ENCODE data around the gene MACROD2. TPM values are rescaled to one million over a fixed set of nuclear protein-coding genes. Genes with fewer than 3 reads are reported as not detected.

MACROD2 gene
- total and polyA plus RNA-seq, 2 of the 4 experiments (the other 2 are of a cell fraction) = not detected

DNA sequence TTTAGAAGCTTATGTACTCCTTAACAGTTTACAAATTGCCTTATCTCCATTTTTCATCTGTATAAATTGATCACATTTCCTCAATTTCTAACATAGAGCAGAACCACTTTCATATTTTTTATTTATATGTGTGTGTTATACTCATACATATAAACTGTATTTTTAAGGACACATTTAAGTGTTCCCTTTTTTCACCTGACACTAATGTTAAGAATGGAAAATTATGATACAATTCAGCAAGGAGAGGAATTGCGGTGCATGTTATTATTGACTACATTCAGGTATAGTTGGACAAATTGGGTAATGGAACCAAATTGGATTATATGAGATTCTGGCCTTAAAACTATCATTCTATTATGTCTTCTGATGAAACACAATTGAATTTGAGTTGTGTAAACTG lies 821.2 kb downstream of the MACROD2 start:
- H3K79me1 ChIP-seq (ENCODE audit: low read depth in 1 of 2, low read length in 2 of 2) = no peaks in the 10 kb centered on the region
- no peak overlapping the region for H3K18ac ChIP-seq (ENCODE audit: low read depth, low read length)
- no TSS peak for BruUV-seq (replicated peaks)
- TF ChIP-seq MAFK (IDR thresholded peaks at IDR 0.05; ENCODE audit: low read depth, low read length) (no peak), POLR2A (IDR thresholded peaks at IDR 0.05; ENCODE audit: low read depth, low read length) (no peak), BHLHE40 (IDR thresholded peaks at IDR 0.05; ENCODE audit: low read depth, low read length) (no peak), RFX5 (IDR thresholded peaks at IDR 0.05; ENCODE audit: low read depth, low read length) (no peak), CEBPB (IDR thresholded peaks at IDR 0.05; ENCODE audit: low read depth, low read length) (no peak), NFE2L2 (IDR thresholded peaks at IDR 0.05; ENCODE audit: low read depth, low read length) (no peak)
- TF ChIP-seq, protein P1, sequence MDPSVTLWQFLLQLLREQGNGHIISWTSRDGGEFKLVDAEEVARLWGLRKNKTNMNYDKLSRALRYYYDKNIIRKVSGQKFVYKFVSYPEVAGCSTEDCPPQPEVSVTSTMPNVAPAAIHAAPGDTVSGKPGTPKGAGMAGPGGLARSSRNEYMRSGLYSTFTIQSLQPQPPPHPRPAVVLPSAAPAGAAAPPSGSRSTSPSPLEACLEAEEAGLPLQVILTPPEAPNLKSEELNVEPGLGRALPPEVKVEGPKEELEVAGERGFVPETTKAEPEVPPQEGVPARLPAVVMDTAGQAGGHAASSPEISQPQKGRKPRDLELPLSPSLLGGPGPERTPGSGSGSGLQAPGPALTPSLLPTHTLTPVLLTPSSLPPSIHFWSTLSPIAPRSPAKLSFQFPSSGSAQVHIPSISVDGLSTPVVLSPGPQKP (IDR thresholded peaks at IDR 0.05; ENCODE audit: borderline replicate concordance, low read depth, low read length) = no peak
- no peak overlapping the region for H2BK5ac ChIP-seq (ENCODE audit: low read depth, low read length, poor library complexity, severe bottlenecking)
- H3K9me1 ChIP-seq (ENCODE audit: insufficient read depth, low read length) = no peaks in the 10 kb centered on the region
- no peaks in the 10 kb centered on the region for H3K36me3 ChIP-seq (ENCODE audit: control insufficient read depth, insufficient read depth, low read length)
- DNase-seq = no peak
- H3K27me3 ChIP-seq (ENCODE audit: control insufficient read depth, insufficient read depth, low read length) = no peaks in the 10 kb centered on the region
- H2AK5ac ChIP-seq (ENCODE audit: low read depth, low read length) = no peak overlapping the region
- no peak overlapping the region for H3K56ac ChIP-seq (ENCODE audit: extremely low read depth, insufficient read depth, low read length)
- H2BK20ac ChIP-seq (ENCODE audit: low read depth, low read length) = no peak overlapping the region
- in situ Hi-C loops (cut with MboI; ENCODE audit: low sequenced_read_pairs) = no loop called here
- no peak overlapping the region for H3K4me3 ChIP-seq (ENCODE audit: insufficient read depth, low read depth, low read length)
- H4K8ac ChIP-seq (ENCODE audit: low read depth in 2 of 2, low read length in 2 of 2) = no peak overlapping the region
- H3K4me1 ChIP-seq (ENCODE audit: control insufficient read depth, insufficient read depth, low read length) = no peaks in the 10 kb centered on the region
- H3K9me3 ChIP-seq (ENCODE audit: control insufficient read depth, insufficient read depth, low read length) = peaks cover 5% of the 10 kb centered on the region
- H3K14ac ChIP-seq (replicated peaks; ENCODE audit: low read depth, low read length) = no peak overlapping the region
- H2BK15ac ChIP-seq (ENCODE audit: low read depth, low read length) = no peak overlapping the region
- no peak overlapping the region for H2AK9ac ChIP-seq (replicated peaks; ENCODE audit: low read depth, low read length, poor library complexity)
- dilution Hi-C loops (cut with HindIII; ENCODE audit: low sequenced_read_pairs, unreplicated experiment) = no loop called here
- H3K27ac ChIP-seq (ENCODE audit: insufficient read depth, low read length) = no peak overlapping the region
- no peak overlapping the region for H3K9ac ChIP-seq (ENCODE audit: low read depth, low read length)
- no peak overlapping the region for H2BK120ac ChIP-seq (ENCODE audit: low read depth, low read length)
- no peak overlapping the region for H3K23ac ChIP-seq (ENCODE audit: low read depth, low read length)
- ATAC-seq (ENCODE audit: low read depth) = no peak
- H4K91ac ChIP-seq (ENCODE audit: insufficient read depth, low read depth, low read length) = no peak overlapping the region
- H4K20me1 ChIP-seq (ENCODE audit: insufficient read depth, low read length) = no peaks in the 10 kb centered on the region
- H4K5ac ChIP-seq (ENCODE audit: low read depth, low read length) = no peak overlapping the region
- WGBS, 2 experiments (ENCODE audit: extremely low coverage in 2 of 2, insufficient read length in 1 of 2) = no CpG with 5 or more reads among the region's 1 CpG
- ChIA-PET CTCF (no interaction called here), POLR2A (ENCODE audit: unreplicated experiment) (no interaction called here)
- H3K4me2 ChIP-seq (ENCODE audit: low read depth, low read length) = no peak overlapping the region
- H3K4ac ChIP-seq (ENCODE audit: low read depth, low read length) = no peak overlapping the region
- H2AFZ ChIP-seq (replicated peaks; ENCODE audit: low read length, poor library complexity) = no peak overlapping the region
- intact Hi-C loops (cut with micrococcal nuclease) = no loop called here

Measured in IMR-90 (cell line).